WTC11 (cell line): ENCODE data around the gene PTCSC3. TPM values are rescaled to one million over a fixed set of nuclear protein-coding genes. Genes with fewer than 3 reads are reported as not detected.

Experiments
- ATAC-seq: fragments of 200-7000 bp; cut with Tn5 transposase; 2 replicates; pipeline ENCODE4 v1.10.0; 2021; ENCODE audit warnings: mild to moderate bottlenecking, moderate library complexity
- CTCF ChIA-PET: fragments of 300-600 bp; sonication (Branson Sonifier 250); formaldehyde crosslinking; loops from one replicate; lab custom pipeline; 2021; ENCODE audit warnings: antibody characterized with exemption; lab: Charles Lee
- POLR2A ChIA-PET: fragments of 350-600 bp; sonication (Branson Sonifier 250); formaldehyde crosslinking; loops from one replicate; lab custom pipeline; 2021; ENCODE audit warnings: antibody characterized with exemption; lab: Charles Lee
- DNase-seq: peaks from one replicate; pipeline ENCODE4 v3.0.0; 2021; ENCODE audit warnings: low spot score
- H3K27ac Mint-ChIP-seq: 2 replicates; pipeline ENCODE4 v1.8.0; 2021; ENCODE audit warnings: mixed read lengths
- H3K27me3 Mint-ChIP-seq: 2 replicates; pipeline ENCODE4 v1.8.0; 2021; ENCODE audit warnings: low read depth, mild to moderate bottlenecking, moderate library complexity, mixed read lengths
- H3K36me3 Mint-ChIP-seq: 2 replicates; pipeline ENCODE4 v1.8.0; 2021; ENCODE audit warnings: mixed read lengths
- H3K4me1 Mint-ChIP-seq: 2 replicates; pipeline ENCODE4 v1.8.0; 2022; ENCODE audit warnings: mixed read lengths
- H3K4me3 Mint-ChIP-seq: 2 replicates; pipeline ENCODE4 v1.8.0; 2021; ENCODE audit warnings: mild to moderate bottlenecking, moderate library complexity, mixed read lengths
- H3K9me3 Mint-ChIP-seq: 2 replicates; pipeline ENCODE4 v1.8.0; 2021; ENCODE audit warnings: mixed read lengths
- CBFB ChIP-seq: sonication (generic); formaldehyde crosslinking; IDR thresholded peaks from 2 replicates; pipeline ENCODE4 v1.8.1; 2022; ENCODE audit warnings: mild to moderate bottlenecking, low read depth, missing genetic modification reagents
- ELF4 ChIP-seq: sonication (generic); formaldehyde crosslinking; IDR thresholded peaks from 2 replicates; pipeline ENCODE4 v1.8.1; 2022; ENCODE audit warnings: low read depth, mild to moderate bottlenecking, moderate library complexity, missing genetic modification reagents
- EMX1 ChIP-seq: fragments of 250-450 bp; sonication (Bioruptor Pico); IDR thresholded peaks from 2 replicates; pipeline ENCODE4 v1.8.0; 2021; ENCODE audit warnings: mild to moderate bottlenecking
- JUN ChIP-seq: sonication (generic); formaldehyde crosslinking; IDR thresholded peaks from 2 replicates; pipeline ENCODE4 v1.8.0; 2023; ENCODE audit warnings: mild to moderate bottlenecking, missing genetic modification reagents
- KAT7 ChIP-seq: sonication (generic); formaldehyde crosslinking; IDR thresholded peaks from 2 replicates; pipeline ENCODE4 v1.8.1; 2023; ENCODE audit warnings: missing genetic modification reagents, mild to moderate bottlenecking, borderline replicate concordance
- MXD4 ChIP-seq: fragments of 250-450 bp; sonication (Bioruptor Pico); IDR thresholded peaks from 2 replicates; pipeline ENCODE4 v1.8.0; 2021; ENCODE audit warnings: mild to moderate bottlenecking, moderate library complexity, borderline replicate concordance
- RORB ChIP-seq: fragments of 250-450 bp; sonication (Bioruptor Pico); IDR thresholded peaks from 2 replicates; pipeline ENCODE4 v1.9.0; 2021; ENCODE audit warnings: mild to moderate bottlenecking
- SMAD4 ChIP-seq: sonication (generic); formaldehyde crosslinking; IDR thresholded peaks from 2 replicates; pipeline ENCODE4 v1.8.0; 2022; ENCODE audit warnings: mild to moderate bottlenecking, missing genetic modification reagents
- SOX15 ChIP-seq: fragments of 250-450 bp; sonication (Bioruptor Pico); IDR thresholded peaks from 2 replicates; pipeline ENCODE4 v1.9.0; 2021; ENCODE audit warnings: mild to moderate bottlenecking
- SP1 ChIP-seq: sonication (generic); formaldehyde crosslinking; conservative IDR thresholded peaks from 2 replicates; pipeline ENCODE4 v1.8.1; 2022; ENCODE audit warnings: missing genetic modification reagents
- TCF7 ChIP-seq: sonication (generic); formaldehyde crosslinking; IDR thresholded peaks from 2 replicates; pipeline ENCODE4 v1.8.0; 2022; ENCODE audit warnings: mild to moderate bottlenecking, low read depth, missing genetic modification reagents, moderate library complexity
- ZNF121 ChIP-seq: sonication (generic); formaldehyde crosslinking; IDR thresholded peaks from 2 replicates; pipeline ENCODE4 v1.8.0; 2023; ENCODE audit warnings: missing genetic modification reagents
- ZNF416 ChIP-seq: fragments of 250-450 bp; sonication (Bioruptor Pico); IDR thresholded peaks from 2 replicates; pipeline ENCODE4 v1.9.0; 2021; ENCODE audit warnings: mild to moderate bottlenecking, inconsistent platforms
- ZNF671 ChIP-seq: fragments of 250-450 bp; sonication (Bioruptor Pico); IDR thresholded peaks from 2 replicates; pipeline ENCODE4 v1.8.0; 2021; ENCODE audit warnings: mild to moderate bottlenecking
- total RNA-seq: library from RNA; stranded (reverse); gene quantifications from 3 replicates; pipeline ENCODE4 v1.2.3, GENCODE V29; 2021
- TF ChIP-seq, protein P1 (sequence below): sonication (generic); formaldehyde crosslinking; IDR thresholded peaks from 2 replicates; pipeline ENCODE4 v1.8.0; 2022; ENCODE audit warnings: mild to moderate bottlenecking, missing genetic modification reagents
- TF ChIP-seq, protein P2 (sequence below): sonication (generic); formaldehyde crosslinking; IDR thresholded peaks from 2 replicates; pipeline ENCODE4 v1.8.0; 2022; ENCODE audit warnings: mild to moderate bottlenecking, missing genetic modification reagents
- TF ChIP-seq, protein P3 (sequence below): fragments of 200-600 bp; IDR thresholded peaks from 2 replicates; pipeline ENCODE4 v1.8.0; 2022; ENCODE audit warnings: antibody characterized with exemption
- TF ChIP-seq, protein P4 (sequence below): sonication (generic); formaldehyde crosslinking; IDR thresholded peaks from 2 replicates; pipeline ENCODE4 v1.8.1; 2023; ENCODE audit warnings: mild to moderate bottlenecking, missing genetic modification reagents
- TF ChIP-seq, protein P5 (sequence below): fragments of 250-450 bp; sonication (Bioruptor Pico); IDR thresholded peaks from 2 replicates; pipeline ENCODE4 v2.1.2; 2022; ENCODE audit warnings: mild to moderate bottlenecking, moderate library complexity
- TF ChIP-seq, protein P6 (sequence below): sonication (generic); formaldehyde crosslinking; conservative IDR thresholded peaks from 2 replicates; pipeline ENCODE4 v1.8.1; 2022; ENCODE audit warnings: mild to moderate bottlenecking, missing genetic modification reagents
- TF ChIP-seq, protein P7 (sequence below): sonication (generic); formaldehyde crosslinking; IDR thresholded peaks from 2 replicates; pipeline ENCODE4 v1.8.1; 2023; ENCODE audit warnings: mild to moderate bottlenecking, missing genetic modification reagents, moderate library complexity

Gene PTCSC3
- total RNA-seq, 1 experiment from 2014 or later = not detected

DNA sequence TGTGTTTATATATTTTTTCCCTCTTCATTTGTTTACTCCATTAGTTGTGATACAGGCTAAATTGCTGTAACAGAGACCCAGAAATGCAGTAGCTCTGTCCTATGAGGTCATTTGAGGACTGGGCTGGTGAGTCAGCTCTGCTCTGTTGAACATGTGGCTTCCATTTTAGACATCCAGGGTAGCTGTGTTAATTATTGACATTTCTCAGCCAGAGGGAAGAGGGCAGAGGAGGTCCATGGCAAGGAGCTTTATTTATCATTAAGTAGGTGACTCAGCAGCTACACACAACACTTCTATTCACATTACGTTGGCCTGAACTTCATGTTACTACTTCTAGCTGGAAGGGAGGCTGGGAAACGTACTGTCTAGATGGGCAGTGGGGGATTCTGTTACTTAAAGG is 85.4 kb downstream of the PTCSC3 start:
- TF ChIP-seq, protein P1, sequence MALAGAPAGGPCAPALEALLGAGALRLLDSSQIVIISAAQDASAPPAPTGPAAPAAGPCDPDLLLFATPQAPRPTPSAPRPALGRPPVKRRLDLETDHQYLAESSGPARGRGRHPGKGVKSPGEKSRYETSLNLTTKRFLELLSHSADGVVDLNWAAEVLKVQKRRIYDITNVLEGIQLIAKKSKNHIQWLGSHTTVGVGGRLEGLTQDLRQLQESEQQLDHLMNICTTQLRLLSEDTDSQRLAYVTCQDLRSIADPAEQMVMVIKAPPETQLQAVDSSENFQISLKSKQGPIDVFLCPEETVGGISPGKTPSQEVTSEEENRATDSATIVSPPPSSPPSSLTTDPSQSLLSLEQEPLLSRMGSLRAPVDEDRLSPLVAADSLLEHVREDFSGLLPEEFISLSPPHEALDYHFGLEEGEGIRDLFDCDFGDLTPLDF (CRISPR knock-in tag) = no peak
- TF ChIP-seq RORB (CRISPR knock-in tag) (no peak), SMAD4 (CRISPR knock-in tag) (no peak), MXD4 (CRISPR knock-in tag) (no peak), SOX15 (CRISPR knock-in tag) (no peak)
- no peak overlapping the region for H3K4me3 Mint-ChIP-seq
- no peaks in the 10 kb centered on the region for H3K36me3 Mint-ChIP-seq
- no peak for DNase-seq
- no peak overlapping the region for H3K27ac Mint-ChIP-seq
- ChIA-PET CTCF (interaction anchor here (0.9 to 2.1 kb wide), 5 partner anchors 14 to 463 kb away, joined by 3 to 19 read pairs (median 3); no protein-coding TSS in a partner anchor), POLR2A (no interaction called here)
- no peaks in the 10 kb centered on the region for H3K9me3 Mint-ChIP-seq
- no peak for ATAC-seq
- peaks cover 9% of the 10 kb centered on the region for H3K4me1 Mint-ChIP-seq
- peaks cover 3% of the 10 kb centered on the region; the same call in 1 of the 2 replicates for H3K27me3 Mint-ChIP-seq

DNA sequence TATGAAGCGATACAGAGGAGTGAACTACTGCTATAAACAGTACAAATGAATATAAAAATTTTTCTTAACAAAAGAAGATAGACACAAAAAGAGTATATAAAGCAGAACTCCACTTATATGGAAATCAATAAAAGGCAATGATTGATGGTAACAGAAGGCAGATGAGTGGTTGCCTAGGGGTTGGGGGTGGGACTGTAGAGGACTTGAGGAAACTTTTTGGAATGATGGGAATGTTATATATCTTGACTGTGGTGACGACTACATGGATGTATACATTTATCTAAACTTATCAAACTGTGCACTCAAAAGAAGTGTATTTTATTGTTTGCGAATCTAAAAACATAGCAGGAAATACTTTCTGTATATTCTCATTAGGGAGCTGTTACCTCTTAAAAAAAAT is 89.1 kb downstream of the PTCSC3 start:
- Mint-ChIP-seq H3K27me3 (peaks cover 5% of the 10 kb centered on the region; the same call in 1 of the 2 replicates), H3K9me3 (no peaks in the 10 kb centered on the region), H3K36me3 (no peaks in the 10 kb centered on the region), H3K4me1 (no peaks in the 10 kb centered on the region), H3K4me3 (no peak overlapping the region), H3K27ac (no peak overlapping the region)
- ATAC-seq (no peak), DNase-seq (no peak)
- POLR2A ChIA-PET = no interaction called here
- TF ChIP-seq, protein P2, sequence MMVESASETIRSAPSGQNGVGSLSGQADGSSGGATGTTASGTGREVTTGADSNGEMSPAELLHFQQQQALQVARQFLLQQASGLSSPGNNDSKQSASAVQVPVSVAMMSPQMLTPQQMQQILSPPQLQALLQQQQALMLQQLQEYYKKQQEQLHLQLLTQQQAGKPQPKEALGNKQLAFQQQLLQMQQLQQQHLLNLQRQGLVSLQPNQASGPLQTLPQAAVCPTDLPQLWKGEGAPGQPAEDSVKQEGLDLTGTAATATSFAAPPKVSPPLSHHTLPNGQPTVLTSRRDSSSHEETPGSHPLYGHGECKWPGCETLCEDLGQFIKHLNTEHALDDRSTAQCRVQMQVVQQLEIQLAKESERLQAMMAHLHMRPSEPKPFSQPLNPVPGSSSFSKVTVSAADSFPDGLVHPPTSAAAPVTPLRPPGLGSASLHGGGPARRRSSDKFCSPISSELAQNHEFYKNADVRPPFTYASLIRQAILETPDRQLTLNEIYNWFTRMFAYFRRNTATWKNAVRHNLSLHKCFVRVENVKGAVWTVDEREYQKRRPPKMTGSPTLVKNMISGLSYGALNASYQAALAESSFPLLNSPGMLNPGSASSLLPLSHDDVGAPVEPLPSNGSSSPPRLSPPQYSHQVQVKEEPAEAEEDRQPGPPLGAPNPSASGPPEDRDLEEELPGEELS (CRISPR knock-in tag) = no peak
- TF ChIP-seq SP1 = no peak
- TF ChIP-seq, protein P3, sequence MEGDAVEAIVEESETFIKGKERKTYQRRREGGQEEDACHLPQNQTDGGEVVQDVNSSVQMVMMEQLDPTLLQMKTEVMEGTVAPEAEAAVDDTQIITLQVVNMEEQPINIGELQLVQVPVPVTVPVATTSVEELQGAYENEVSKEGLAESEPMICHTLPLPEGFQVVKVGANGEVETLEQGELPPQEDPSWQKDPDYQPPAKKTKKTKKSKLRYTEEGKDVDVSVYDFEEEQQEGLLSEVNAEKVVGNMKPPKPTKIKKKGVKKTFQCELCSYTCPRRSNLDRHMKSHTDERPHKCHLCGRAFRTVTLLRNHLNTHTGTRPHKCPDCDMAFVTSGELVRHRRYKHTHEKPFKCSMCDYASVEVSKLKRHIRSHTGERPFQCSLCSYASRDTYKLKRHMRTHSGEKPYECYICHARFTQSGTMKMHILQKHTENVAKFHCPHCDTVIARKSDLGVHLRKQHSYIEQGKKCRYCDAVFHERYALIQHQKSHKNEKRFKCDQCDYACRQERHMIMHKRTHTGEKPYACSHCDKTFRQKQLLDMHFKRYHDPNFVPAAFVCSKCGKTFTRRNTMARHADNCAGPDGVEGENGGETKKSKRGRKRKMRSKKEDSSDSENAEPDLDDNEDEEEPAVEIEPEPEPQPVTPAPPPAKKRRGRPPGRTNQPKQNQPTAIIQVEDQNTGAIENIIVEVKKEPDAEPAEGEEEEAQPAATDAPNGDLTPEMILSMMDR = no peak
- TF ChIP-seq, protein P4, sequence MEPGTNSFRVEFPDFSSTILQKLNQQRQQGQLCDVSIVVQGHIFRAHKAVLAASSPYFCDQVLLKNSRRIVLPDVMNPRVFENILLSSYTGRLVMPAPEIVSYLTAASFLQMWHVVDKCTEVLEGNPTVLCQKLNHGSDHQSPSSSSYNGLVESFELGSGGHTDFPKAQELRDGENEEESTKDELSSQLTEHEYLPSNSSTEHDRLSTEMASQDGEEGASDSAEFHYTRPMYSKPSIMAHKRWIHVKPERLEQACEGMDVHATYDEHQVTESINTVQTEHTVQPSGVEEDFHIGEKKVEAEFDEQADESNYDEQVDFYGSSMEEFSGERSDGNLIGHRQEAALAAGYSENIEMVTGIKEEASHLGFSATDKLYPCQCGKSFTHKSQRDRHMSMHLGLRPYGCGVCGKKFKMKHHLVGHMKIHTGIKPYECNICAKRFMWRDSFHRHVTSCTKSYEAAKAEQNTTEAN (CRISPR knock-in tag) = no peak
- no peak for TF ChIP-seq ZNF121 (CRISPR knock-in tag)
- TF ChIP-seq CBFB = no peak
- TF ChIP-seq ZNF671 (CRISPR knock-in tag) = no peak
- no peak for TF ChIP-seq EMX1 (CRISPR knock-in tag)
- CTCF ChIA-PET = interaction anchor here (1.2 kb wide), 1 partner anchor 17 kb away, joined by 3 read pairs; no protein-coding TSS in a partner anchor

DNA sequence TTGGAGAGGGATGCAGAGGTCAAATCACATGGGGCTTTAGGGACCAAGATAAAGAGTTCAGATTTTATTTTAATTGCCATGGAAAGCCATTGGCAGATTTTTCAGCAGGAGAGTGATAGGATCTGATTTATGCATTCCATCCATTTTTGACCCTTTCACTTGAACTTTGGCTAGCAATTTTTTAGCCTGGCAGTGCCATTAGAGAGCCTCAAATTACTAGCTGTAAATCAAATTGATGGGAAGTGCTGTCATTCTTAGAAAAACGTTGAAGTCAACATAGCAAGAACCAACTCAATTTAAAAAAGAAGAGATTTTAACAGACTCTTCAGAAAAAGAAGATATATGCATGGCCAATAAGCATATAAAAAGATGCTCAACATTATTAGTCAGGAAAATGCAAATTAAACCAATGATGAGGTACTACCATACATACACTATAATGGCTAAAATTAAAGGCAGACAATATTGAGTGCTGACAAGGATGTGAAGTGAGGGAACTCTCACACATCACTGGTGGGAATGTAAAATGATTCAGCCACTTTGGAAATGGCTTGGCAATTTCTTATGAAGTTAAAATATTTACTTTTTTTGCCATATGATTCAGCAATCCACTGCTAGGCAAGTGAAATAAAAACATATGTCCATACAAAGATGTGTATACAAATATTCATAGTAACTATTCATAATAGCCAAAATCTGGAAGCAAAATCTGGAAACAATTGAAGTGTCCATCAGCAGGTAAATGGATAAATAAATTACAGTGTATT is 89.7 kb downstream of the PTCSC3 start:
- H3K36me3 Mint-ChIP-seq = no peaks in the 10 kb centered on the region
- CTCF ChIA-PET = interaction anchor here (1.2 to 1.7 kb wide), 2 partner anchors 17 kb away, joined by 3 to 13 read pairs; no protein-coding TSS in a partner anchor
- DNase-seq = no peak
- H3K27ac Mint-ChIP-seq = no peak overlapping the region
- H3K4me1 Mint-ChIP-seq = no peaks in the 10 kb centered on the region
- peaks cover 5% of the 10 kb centered on the region; the same call in 1 of the 2 replicates for H3K27me3 Mint-ChIP-seq
- H3K4me3 Mint-ChIP-seq = no peak overlapping the region
- POLR2A ChIA-PET = no interaction called here
- TF ChIP-seq, protein P5, sequence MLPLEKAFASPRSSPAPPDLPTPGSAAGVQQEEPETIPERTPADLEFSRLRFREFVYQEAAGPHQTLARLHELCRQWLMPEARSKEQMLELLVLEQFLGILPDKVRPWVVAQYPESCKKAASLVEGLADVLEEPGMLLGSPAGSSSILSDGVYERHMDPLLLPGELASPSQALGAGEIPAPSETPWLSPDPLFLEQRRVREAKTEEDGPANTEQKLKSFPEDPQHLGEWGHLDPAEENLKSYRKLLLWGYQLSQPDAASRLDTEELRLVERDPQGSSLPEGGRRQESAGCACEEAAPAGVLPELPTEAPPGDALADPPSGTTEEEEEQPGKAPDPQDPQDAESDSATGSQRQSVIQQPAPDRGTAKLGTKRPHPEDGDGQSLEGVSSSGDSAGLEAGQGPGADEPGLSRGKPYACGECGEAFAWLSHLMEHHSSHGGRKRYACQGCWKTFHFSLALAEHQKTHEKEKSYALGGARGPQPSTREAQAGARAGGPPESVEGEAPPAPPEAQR (CRISPR knock-in tag) = no peak
- no peak for TF ChIP-seq JUN (CRISPR knock-in tag)
- TF ChIP-seq, protein P6, sequence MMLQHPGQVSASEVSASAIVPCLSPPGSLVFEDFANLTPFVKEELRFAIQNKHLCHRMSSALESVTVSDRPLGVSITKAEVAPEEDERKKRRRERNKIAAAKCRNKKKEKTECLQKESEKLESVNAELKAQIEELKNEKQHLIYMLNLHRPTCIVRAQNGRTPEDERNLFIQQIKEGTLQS = no peak
- TF ChIP-seq KAT7 (CRISPR knock-in tag) = no peak
- no peak for TF ChIP-seq ZNF416 (CRISPR knock-in tag)
- TF ChIP-seq TCF7 = no peak
- TF ChIP-seq, protein P7, sequence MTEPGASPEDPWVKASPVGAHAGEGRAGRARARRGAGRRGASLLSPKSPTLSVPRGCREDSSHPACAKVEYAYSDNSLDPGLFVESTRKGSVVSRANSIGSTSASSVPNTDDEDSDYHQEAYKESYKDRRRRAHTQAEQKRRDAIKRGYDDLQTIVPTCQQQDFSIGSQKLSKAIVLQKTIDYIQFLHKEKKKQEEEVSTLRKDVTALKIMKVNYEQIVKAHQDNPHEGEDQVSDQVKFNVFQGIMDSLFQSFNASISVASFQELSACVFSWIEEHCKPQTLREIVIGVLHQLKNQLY (CRISPR knock-in tag) = no peak
- TF ChIP-seq ELF4 (CRISPR knock-in tag) = no peak
- H3K9me3 Mint-ChIP-seq = no peaks in the 10 kb centered on the region
- ATAC-seq = no peak
